Heart left ventricle (tissue), 13 donors: ENCODE results near the gene PAXX.

Experiments
- CTCF ChIP-seq, 12 donors: fragments of 200-600 bp; sonication (generic) in 4 of 12; IDR thresholded peaks; one replicate each; pipeline versions ENCODE4 v1.5.0 to v1.8.0; 2018 to 2022; ENCODE audit warnings: antibody characterized with exemption in 12 of 12, mild to moderate bottlenecking in 5 of 12
- POLR2A ChIP-seq, 2 donors: fragments of 450-650 bp; IDR thresholded peaks; one replicate each; pipeline ENCODE4 v1.6.1; 2017; ENCODE audit warnings: antibody characterized with exemption in 2 of 2, mild to moderate bottlenecking in 2 of 2, moderate library complexity in 2 of 2
- donor health status: ischemic (EF 13 %, LVEDD 7.1; RV severe dilation, severe dysfunction).
- donor health status: DM: no; HTN: yes; CAD: no.
- donor health status: DM: no; HTN: no; CAD: no.
- donor health status: ischemic (EF 25% LVEDD 6.9; RV normal size, moderate dysfunction).
- donor health status: ischemic (EF 25% LVEDD 5.7; RV mildly dilated, moderate dysfunction).
- donor health status: ischemic (EF 35%, LVEDD 5.7; RV mildly dilated, moderate dysfunction).
- donor health status: nonischemic (EF 11% LVEDD 7.7; RV severe dilation, severe dysfunction).
- donor health status: DM: yes; HTN: yes; CAD: no.
- donor health status: PGD.
- donor health status: ischemic (EF 29% LVEDD 5.4; RV normal size, mild dysfunction).
- donor health status: nonischemic (EF 23%, LVEDD 6.1; RV moderate dilation, normal function).

- TF ChIP-seq CTCF (IDR thresholded peaks at IDR 0.05), result no peak
- TF ChIP-seq POLR2A (IDR thresholded peaks at IDR 0.05), result no peak
Observed at GRCh38 chr9:137014166-137014565, 21.9 kb downstream of the PAXX start.
